ENCODE data around the gene DDX55. TPM values are rescaled to one million over a fixed set of nuclear protein-coding genes. Genes with fewer than 3 reads are reported as not detected.

The DDX55 gene
- total and polyA plus RNA-seq, 2 of the 13 experiments (the other 11 are each of a cell fraction or from before 2014, with no cell fraction given), result 22.2 to 37.0 TPM

DNA sequence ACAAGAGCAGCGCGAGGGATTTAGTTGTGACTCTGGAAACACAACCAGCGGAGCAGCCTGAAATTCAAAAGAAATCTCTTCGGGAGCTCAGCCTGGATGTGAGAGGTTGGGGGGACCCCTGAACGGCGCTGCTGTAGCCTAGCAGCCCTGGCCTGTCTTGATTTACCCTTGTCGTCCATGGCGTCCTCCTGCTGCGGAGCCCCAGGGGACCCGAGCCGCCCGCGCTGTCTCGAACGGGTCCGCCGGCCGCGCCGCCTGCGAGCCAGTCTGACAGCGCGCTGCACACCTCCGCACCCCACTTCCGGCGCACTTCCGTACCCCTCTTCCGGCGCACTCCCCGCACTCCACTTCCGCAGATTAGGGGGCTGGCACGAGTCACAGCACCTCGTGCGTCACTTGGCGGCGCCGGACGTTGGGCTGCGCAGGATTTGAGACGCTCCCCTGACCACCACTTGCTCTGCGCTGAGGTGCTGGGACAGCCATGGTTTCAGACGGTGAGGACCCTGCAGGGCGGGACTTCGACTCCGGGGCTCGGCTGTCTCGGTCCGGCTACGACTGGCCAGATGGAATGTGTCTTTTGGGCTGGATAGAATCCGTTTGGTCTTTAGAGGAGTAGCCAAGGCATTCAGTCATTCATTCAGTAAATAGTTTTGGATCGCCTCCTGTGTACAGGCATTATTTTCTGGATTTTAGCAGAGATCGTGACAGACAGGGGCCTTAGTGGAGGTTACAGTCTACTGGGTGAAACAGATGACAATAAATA, 31.7 kb downstream of the DDX55 start, which contains the start of the genes EIF2B1 and GTF2H3 (continued):
- TF ChIP-seq NKX3-1 (CRISPR knock-in tag; IDR thresholded peaks at IDR 0.05) (peak; percentile 72; the same call in 1 of the 2 replicates), ZBTB42 (CRISPR knock-in tag; IDR thresholded peaks at IDR 0.05) (peak; percentile 53; the same call in 1 of the 2 replicates), KDM2A (CRISPR knock-in tag; IDR thresholded peaks at IDR 0.05; ENCODE audit: borderline replicate concordance, low read depth) (peak; percentile 92), HNRNPLL (IDR thresholded peaks at IDR 0.05; ENCODE audit: low read depth, low read length, poor library complexity, severe bottlenecking) (peak; percentile 87), PPARG (CRISPR knock-in tag; conservative IDR thresholded peaks at IDR 0.05) (0 out of 2 replicates have a peak, but pooled peaks have one; percentile 15), PRPF4 (IDR thresholded peaks at IDR 0.05; ENCODE audit: low read depth, low read length, poor library complexity, severe bottlenecking) (no peak), ZNF292 (CRISPR knock-in tag; IDR thresholded peaks at IDR 0.05; ENCODE audit: borderline replicate concordance, low read depth) (0 out of 2 replicates have a peak, but pooled peaks have one; percentile 18), THYN1 (CRISPR knock-in tag; IDR thresholded peaks at IDR 0.05; ENCODE audit: borderline replicate concordance, low read depth) (0 out of 2 replicates have a peak, but pooled peaks have one; percentile 67), TBP (CRISPR knock-in tag; IDR thresholded peaks at IDR 0.05) (0 out of 2 replicates have a peak, but pooled peaks have one; percentile 63), ZIK1 (CRISPR knock-in tag; IDR thresholded peaks at IDR 0.05; ENCODE audit: borderline replicate concordance, low read depth) (peak; percentile 87), NBN (conservative IDR thresholded peaks at IDR 0.05) (no peak), RFX3 (CRISPR knock-in tag; IDR thresholded peaks at IDR 0.05) (no peak), ZNF251 (CRISPR knock-in tag; IDR thresholded peaks at IDR 0.05) (no peak), SIX4 (CRISPR knock-in tag; IDR thresholded peaks at IDR 0.05) (peak; percentile 18; the same call in 1 of the 2 replicates), HNRNPUL1 (IDR thresholded peaks at IDR 0.05; ENCODE audit: low read depth, low read length) (no peak; the same call in 1 of the 2 replicates), KDM4B (CRISPR knock-in tag; IDR thresholded peaks at IDR 0.05) (peak; percentile 40; the same call in 1 of the 2 replicates), ZNF121 (CRISPR knock-in tag; IDR thresholded peaks at IDR 0.05) (no peak)
- TF ChIP-seq, protein P1, sequence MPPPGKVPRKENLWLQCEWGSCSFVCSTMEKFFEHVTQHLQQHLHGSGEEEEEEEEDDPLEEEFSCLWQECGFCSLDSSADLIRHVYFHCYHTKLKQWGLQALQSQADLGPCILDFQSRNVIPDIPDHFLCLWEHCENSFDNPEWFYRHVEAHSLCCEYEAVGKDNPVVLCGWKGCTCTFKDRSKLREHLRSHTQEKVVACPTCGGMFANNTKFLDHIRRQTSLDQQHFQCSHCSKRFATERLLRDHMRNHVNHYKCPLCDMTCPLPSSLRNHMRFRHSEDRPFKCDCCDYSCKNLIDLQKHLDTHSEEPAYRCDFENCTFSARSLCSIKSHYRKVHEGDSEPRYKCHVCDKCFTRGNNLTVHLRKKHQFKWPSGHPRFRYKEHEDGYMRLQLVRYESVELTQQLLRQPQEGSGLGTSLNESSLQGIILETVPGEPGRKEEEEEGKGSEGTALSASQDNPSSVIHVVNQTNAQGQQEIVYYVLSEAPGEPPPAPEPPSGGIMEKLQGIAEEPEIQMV (CRISPR knock-in tag; IDR thresholded peaks at IDR 0.05; ENCODE audit: low read depth), result peak; percentile 86
- TF ChIP-seq, protein P2, sequence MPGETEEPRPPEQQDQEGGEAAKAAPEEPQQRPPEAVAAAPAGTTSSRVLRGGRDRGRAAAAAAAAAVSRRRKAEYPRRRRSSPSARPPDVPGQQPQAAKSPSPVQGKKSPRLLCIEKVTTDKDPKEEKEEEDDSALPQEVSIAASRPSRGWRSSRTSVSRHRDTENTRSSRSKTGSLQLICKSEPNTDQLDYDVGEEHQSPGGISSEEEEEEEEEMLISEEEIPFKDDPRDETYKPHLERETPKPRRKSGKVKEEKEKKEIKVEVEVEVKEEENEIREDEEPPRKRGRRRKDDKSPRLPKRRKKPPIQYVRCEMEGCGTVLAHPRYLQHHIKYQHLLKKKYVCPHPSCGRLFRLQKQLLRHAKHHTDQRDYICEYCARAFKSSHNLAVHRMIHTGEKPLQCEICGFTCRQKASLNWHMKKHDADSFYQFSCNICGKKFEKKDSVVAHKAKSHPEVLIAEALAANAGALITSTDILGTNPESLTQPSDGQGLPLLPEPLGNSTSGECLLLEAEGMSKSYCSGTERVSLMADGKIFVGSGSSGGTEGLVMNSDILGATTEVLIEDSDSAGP (CRISPR knock-in tag; IDR thresholded peaks at IDR 0.05; ENCODE audit: borderline replicate concordance), result peak; percentile 94
- TF ChIP-seq, protein P3, sequence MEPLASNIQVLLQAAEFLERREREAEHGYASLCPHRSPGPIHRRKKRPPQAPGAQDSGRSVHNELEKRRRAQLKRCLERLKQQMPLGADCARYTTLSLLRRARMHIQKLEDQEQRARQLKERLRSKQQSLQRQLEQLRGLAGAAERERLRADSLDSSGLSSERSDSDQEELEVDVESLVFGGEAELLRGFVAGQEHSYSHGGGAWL (CRISPR knock-in tag; IDR thresholded peaks at IDR 0.05), result peak; percentile 65; the same call in 1 of the 2 replicates
- TF ChIP-seq, protein P4, sequence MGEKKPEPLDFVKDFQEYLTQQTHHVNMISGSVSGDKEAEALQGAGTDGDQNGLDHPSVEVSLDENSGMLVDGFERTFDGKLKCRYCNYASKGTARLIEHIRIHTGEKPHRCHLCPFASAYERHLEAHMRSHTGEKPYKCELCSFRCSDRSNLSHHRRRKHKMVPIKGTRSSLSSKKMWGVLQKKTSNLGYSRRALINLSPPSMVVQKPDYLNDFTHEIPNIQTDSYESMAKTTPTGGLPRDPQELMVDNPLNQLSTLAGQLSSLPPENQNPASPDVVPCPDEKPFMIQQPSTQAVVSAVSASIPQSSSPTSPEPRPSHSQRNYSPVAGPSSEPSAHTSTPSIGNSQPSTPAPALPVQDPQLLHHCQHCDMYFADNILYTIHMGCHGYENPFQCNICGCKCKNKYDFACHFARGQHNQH (CRISPR knock-in tag; IDR thresholded peaks at IDR 0.05), result peak; percentile 95
- TF ChIP-seq, protein P5, sequence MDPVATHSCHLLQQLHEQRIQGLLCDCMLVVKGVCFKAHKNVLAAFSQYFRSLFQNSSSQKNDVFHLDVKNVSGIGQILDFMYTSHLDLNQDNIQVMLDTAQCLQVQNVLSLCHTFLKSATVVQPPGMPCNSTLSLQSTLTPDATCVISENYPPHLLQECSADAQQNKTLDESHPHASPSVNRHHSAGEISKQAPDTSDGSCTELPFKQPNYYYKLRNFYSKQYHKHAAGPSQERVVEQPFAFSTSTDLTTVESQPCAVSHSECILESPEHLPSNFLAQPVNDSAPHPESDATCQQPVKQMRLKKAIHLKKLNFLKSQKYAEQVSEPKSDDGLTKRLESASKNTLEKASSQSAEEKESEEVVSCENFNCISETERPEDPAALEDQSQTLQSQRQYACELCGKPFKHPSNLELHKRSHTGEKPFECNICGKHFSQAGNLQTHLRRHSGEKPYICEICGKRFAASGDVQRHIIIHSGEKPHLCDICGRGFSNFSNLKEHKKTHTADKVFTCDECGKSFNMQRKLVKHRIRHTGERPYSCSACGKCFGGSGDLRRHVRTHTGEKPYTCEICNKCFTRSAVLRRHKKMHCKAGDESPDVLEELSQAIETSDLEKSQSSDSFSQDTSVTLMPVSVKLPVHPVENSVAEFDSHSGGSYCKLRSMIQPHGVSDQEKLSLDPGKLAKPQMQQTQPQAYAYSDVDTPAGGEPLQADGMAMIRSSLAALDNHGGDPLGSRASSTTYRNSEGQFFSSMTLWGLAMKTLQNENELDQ (CRISPR knock-in tag; IDR thresholded peaks at IDR 0.05; ENCODE audit: borderline replicate concordance), result no peak

Measured in HepG2 (cell line).